Fibroblast of peridontal ligament (primary cell): Measurements from ENCODE around the gene NRIP3.
A peak's percentile ranks its signal among the peaks of the same experiment; 100 is the strongest.

Experiments
- DNase-seq: peaks from one replicate; pipeline ENCODE4 v3.0.0-alpha.2; 2010; ENCODE audit errors: extremely low read depth

Gene NRIP3

GRCh38 chr11:9003573-9004182, at the start of gene NRIP3:
NRIP3 (minus strand) TSS chr11:9004001; CDS start chr11:9003935, 66 bp downstream.
- peak; percentile 45 for DNase-seq

GRCh38 chr11:9052316-9052715, 48.5 kb upstream of the NRIP3 start:
- no peak for DNase-seq

DNA sequence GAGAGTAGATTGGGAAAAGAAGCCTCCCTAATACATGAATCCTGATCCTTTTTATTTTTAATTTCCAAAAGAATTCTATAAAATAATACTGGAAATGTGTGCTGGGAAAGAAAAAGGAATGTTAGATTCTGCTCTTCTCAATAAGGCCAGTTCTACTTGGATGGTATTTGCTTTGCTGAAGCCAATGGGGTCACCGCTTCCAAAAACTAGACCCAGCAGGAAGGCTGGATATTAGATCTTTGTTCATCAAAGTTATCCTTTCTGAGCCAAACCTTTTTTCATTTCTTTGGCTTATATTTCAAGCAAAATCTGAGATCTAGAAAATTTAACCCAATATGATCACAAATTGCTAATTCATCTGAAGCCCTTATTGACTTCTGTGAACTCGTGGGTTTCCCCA, 46.2 kb upstream of the NRIP3 start:
- no peak for DNase-seq

DNA sequence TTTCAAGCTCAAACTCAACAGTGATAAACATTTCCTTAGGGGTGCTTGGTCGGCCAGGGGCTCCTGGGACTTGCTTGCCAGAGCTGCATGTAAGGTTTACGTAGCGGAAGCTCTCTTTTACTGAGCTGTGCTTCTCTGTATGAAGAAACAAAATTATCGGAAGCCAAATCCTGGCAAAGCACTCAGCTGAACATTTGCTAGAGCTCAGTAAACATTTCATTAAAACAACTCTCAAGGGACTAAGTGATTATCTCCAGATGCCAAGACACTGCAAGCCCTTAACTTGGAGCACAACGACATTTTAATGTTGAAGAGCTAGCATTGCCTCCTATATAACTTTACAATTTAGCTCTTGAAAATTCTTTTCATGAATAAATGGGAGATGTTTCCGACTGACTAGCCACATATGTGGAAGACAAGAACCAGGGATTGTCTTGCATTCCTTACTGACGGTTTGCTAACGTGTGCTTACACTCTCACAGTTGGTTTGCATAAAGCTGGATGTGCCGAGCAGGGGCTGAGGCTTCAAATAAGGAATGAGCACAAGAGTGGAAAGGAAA, 44.2 kb upstream of the NRIP3 start:
- peak; percentile 92 for DNase-seq

GRCh38 chr11:9046481-9046880, 42.7 kb upstream of the NRIP3 start:
- DNase-seq: no peak

DNA sequence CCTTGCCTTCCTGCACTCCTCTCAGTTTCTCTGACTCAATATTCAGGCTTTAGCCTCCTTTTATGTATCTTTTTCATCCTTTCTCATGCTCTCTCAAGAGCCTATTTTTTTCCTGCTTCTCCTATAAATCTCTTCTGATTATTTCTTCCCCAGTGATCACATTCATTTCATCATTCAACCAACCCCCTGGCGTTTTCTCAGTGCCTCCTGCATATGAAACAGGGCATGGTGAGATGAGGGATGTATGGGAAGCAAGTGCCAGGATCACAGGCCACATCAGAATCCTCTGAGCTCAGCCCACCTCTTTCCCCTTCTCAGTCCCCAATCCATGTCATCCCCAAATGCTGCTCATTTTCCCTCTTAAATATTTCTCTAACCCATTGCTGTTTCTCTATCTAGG, 38.7 kb upstream of the NRIP3 start:
- no peak for DNase-seq

GRCh38 chr11:9041747-9042146, 37.9 kb upstream of the NRIP3 start:
- DNase-seq: no peak

GRCh38 chr11:9040410-9040809, 36.6 kb upstream of the NRIP3 start:
- DNase-seq: no peak

GRCh38 chr11:9039863-9040262, 36.1 kb upstream of the NRIP3 start:
- DNase-seq: no peak

DNA sequence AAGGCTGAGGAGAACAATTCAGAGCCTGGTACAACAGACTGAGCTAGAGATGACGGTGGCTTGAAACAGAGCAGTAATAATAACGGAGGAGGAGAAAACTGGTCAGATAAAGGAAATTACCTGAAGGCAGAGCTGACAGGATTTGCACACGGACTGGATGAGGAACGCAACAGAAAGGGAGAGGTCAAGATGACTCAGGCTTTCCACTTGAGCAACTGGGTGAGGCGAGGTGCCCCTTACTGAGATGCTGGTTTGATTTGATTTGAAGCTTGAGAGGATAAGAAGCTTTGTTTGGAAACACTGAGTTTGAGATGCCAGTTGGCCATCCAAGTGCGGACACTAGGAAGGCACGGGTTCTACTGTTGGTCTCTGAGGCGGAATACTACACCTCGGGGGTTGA, 35.4 kb upstream of the NRIP3 start:
- no peak for DNase-seq

DNA sequence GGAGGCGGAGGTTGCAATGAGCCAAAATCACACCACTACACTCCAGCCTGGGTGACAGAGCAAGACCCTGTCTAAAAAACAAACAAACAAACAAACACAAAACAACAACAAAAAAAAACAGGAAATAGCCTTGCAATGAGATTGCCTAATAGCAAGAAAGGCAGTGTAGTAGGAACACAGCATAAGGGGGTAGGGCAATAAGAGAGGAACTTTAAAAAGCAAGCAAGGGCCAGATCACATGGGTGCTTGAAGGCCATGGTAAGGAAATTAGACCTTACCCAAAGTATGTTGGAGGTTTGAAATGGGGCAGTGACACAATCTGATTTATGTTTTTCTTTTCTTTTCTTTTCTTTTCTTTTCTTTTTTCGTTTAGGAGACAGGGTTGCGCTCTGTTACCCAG, 34.7 kb upstream of the NRIP3 start:
- DNase-seq: no peak

DNA sequence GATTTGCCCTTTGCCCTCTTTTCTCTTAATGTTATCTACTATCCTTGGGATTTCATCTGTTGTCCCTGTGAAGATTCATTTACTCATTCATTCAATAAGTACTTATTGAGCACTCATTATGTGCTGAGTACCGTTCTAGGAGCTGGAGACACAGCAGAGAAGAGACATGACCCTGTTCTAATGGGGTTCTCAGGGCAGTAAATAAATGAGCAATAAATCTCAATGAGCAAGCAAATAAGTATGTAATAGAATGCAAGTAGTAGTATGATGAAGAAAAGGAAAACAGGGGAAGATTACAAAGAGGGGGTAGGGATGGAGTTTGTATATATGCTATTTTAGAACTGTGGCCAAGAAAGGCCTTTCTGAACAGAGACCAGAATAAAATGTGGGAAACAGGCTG, 34.2 kb upstream of the NRIP3 start:
- no peak for DNase-seq

- DNase-seq: no peak
These were observed 33.4 kb upstream of the NRIP3 start for GRCh38 chr11:9037046-9037780.

DNA sequence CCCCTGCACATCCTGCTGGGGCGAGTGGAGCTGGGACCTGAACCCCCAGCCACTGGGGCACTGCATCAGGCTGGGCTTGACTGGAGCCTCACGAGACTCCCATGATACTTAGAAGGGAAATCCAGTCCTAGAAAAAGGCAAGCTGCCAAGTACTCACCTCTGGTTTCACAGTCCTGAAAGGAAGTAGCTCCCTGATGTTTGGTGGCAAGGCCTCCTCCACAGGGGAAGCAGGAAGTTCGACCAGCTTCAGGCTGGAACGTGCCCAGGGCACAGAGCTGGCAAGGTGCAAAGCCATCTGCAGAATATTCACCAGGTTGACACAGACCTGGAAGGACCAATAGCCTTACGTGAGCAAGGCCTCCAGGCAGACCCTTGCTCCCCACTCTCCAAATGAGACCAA, 26.8 kb upstream of the NRIP3 start:
- no peak for DNase-seq

GRCh38 chr11:9029422-9029821, 25.6 kb upstream of the NRIP3 start:
- DNase-seq: no peak

DNA sequence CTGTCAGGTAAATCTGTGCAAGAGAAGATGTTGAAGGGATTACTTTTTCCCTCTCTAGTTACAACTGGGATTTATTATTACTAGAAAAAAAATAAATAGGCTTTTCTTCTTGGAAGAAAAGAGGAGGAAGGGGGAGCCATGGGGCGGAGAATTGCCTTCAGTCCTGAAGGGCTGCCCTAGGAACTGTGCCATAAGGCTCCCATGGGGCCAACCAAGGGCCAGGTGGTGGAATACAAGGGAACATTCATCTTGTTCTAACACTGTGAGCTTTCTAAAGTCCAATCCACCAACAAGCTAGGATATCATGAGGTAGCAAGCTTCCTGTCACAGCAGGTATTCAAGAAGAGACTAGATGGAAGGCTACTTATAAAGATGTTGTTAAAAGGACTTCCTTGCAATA, 24.8 kb upstream of the NRIP3 start:
- DNase-seq: no peak

DNA sequence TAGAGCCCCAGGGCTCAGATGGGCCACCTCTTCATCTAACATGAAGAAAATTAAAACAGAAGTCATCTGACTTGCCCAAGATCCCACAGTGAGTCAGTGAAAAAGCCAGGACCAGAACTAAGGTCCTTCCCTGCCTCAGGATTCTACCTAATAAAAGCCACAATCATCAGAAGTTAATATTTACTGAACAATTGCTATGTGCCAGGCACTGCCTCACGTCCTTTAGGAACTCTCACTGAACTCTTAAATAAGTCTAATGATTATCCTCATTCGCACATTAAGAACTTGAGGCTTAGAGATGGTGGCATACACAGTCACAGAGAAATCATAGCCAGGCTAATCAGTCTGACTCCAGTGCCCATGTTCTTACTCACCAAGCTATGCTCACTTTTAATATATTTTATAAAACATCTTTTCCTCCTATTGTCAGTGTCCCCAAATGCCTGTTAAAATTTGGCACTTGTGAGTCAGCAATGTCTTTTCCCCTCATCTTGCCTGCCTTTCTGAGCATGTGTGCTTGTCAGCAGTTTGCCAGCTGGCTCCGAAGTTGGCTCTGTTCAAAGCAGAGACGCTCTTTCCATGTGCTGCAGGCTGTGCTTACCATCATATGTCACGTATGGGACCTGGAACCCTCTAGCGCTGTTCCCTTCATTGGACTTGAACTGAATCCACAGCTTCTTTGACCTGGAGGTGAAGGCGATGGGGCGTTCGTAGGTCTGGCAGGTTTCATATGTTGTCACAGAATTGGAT, 21.5 kb upstream of the NRIP3 start:
- DNase-seq: no peak

DNA sequence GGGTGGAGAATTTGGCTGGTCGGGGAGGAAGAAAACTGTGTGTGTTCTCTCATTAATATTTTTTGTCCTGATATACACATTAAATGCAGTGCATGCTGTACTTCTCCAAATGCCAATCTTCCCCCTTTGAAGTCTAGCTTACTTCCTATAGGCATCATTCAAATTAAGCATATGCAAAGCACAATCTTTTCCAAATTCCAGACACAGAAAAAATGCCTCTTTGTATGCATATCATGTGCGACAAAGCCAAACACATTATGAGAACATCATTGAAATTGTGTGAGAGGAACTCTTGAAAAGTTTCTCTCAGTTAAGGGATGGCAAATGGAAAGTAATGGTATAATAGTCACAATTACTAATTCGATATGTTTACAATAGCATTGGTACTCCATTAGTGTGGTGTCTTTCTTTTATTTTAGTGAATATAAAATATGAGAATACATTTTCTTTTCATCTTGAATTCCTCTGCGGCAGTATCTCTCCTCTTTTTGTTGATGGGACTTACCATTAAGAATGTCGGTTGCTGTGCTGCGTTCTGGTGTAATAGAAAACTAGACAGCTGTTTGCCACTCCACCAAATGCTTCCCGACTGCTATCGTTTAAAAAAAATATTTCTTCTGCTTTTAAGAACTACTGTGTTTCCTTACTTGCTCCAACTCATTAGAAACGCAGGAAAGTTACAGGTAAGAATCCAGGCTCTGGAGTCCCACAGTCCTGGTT, 19.3 kb upstream of the NRIP3 start:
- no peak for DNase-seq

DNA sequence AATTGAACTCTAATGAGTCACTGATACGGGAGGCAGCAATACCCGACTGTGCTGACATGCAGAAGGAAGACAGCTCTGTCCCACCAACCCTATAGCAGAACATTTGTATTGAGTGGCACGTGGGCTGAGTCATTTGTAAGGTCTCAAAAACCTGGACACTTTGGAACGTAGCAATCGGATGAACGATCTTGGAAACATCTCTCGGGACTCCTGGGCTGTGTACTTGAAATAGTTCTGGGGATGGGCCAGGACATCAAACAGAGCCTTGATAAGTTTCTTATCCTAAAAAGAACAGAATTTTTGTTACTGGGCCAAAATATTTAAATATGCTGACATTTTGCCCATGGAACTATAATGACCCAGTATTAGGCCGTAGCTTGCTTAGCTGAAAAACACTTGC, 17.1 kb upstream of the NRIP3 start:
- no peak for DNase-seq

GRCh38 chr11:9019861-9020260, 16.1 kb upstream of the NRIP3 start:
- DNase-seq: no peak

DNA sequence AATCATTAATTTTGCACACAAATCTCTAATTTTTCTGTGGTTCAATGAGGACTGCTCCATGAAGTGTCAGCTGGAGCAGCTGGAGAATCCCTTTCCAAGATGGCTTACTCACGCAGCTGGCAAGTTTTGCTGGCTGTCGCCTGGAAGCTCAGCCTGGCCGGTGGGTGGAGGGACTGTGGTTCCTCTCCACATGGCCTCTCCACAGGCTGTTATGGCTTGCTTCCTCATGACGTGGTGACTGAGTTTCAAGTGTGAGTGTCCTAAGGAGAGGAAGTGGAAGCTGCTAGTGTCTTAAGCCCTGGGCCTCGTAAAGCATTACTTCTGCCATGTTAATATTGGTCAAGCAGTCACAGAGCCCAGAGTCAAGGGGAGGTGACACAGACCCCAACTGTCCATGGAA, 14.0 kb upstream of the NRIP3 start:
- DNase-seq: no peak
